Spleen (tissue), 11 donors: Measurements from ENCODE around the gene CDC42BPA. TPM values are rescaled to one million over a fixed set of nuclear protein-coding genes. Genes with fewer than 3 reads are reported as not detected.

Experiments used
- DNase-seq: peaks from one replicate; pipeline ENCODE4 v3.0.0-alpha.2; 2020
- H3K27ac ChIP-seq, 8 donors: fragments of 200-600 bp; sonication (generic) in 7 of 8; 1 replicate in 4 of 8; 2 replicates in 4 of 8; pipeline versions ENCODE4 v1.5.0 to v1.8.0; 2016 to 2021; ENCODE audit warnings: inconsistent platforms in 4 of 8, mild to moderate bottlenecking in 4 of 8, moderate library complexity in 1 of 8
- H3K27me3 ChIP-seq, 7 donors: fragments of 200-600 bp; sonication (generic) in 6 of 7; replicated peaks in 1 of 7; 1 replicate in 4 of 7; 2 replicates in 3 of 7; pipeline versions ENCODE4 v1.5.0 to v1.8.0; 2016 to 2021; ENCODE audit warnings: inconsistent platforms in 3 of 7, mild to moderate bottlenecking in 1 of 7
- H3K36me3 ChIP-seq, 6 donors: fragments of 200-600 bp; sonication (generic) in 5 of 6; 1 replicate in 4 of 6; 2 replicates in 2 of 6; pipeline versions ENCODE4 v1.5.0 to v1.8.0; 2016 to 2021; ENCODE audit warnings: inconsistent platforms in 2 of 6
- H3K4me1 ChIP-seq, 6 donors: fragments of 200-600 bp; sonication (generic) in 5 of 6; 1 replicate in 3 of 6; 2 replicates in 3 of 6; pipeline versions ENCODE4 v1.5.0 to v1.8.0; 2016 to 2021; ENCODE audit warnings: inconsistent platforms in 3 of 6
- H3K4me3 ChIP-seq, 8 donors: fragments of 200-600 bp; sonication (generic) in 7 of 8; 1 replicate in 4 of 8; 2 replicates in 4 of 8; pipeline versions ENCODE4 v1.5.0 to v1.8.0; 2016 to 2021; ENCODE audit warnings: inconsistent platforms in 4 of 8, mild to moderate bottlenecking in 4 of 8, moderate library complexity in 2 of 8
- H3K9me3 ChIP-seq, 8 donors: fragments of 200-600 bp; sonication (generic) in 7 of 8; 1 replicate in 4 of 8; 2 replicates in 4 of 8; pipeline versions ENCODE4 v1.5.0 to v1.8.0; 2016 to 2021; ENCODE audit warnings: inconsistent platforms in 4 of 8
- CTCF ChIP-seq, 11 experiments: fragments of 200-600 bp in 7 of 11; fragments of 450-650 bp in 4 of 11; sonication (generic) in 4 of 11; IDR thresholded peaks in 8 of 11; conservative IDR thresholded peaks in 3 of 11; 1 replicate in 7 of 11; 2 replicates in 4 of 11; pipeline versions ENCODE4 v1.4.0 to v1.8.0; 2016 to 2021; ENCODE audit warnings: antibody characterized with exemption in 11 of 11, inconsistent platforms in 4 of 11, mild to moderate bottlenecking in 1 of 11
- POLR2A ChIP-seq, 3 donors: fragments of 450-650 bp; IDR thresholded peaks; one replicate each; pipeline ENCODE4 v1.5.1; 2017; ENCODE audit warnings: antibody characterized with exemption in 3 of 3, mild to moderate bottlenecking in 1 of 3
- POLR2AphosphoS5 ChIP-seq, 3 donors: sonication (generic); formaldehyde crosslinking; IDR thresholded peaks; one replicate each; pipeline ENCODE4 v1.5.1; 2017; ENCODE audit warnings: antibody characterized with exemption in 3 of 3
- WGBS, 5 donors: extraction: QIAGEN DNeasy Blood & Tissue Kit in 3 of 5; methylation state at CpG; one replicate each; pipeline versions ENCODE4 v1.1.5 to v1.1.7; 2013 to 2018; 5-methylcytosine and 5-hydroxymethylcytosine counted together
- intact Hi-C: fragments of 100-400 bp; cut with DNase I; formaldehyde crosslinking; loops from one replicate; pipeline ENCODE4 v1.15.0; 2023; ENCODE audit warnings: low total_unique reads
- polyA plus RNA-seq, 3 donors: library from polyadenylated mRNA; stranded (reverse); fragments of 200-250 nt; gene quantifications; one replicate each; pipeline ENCODE4 v1.2.1, GENCODE V29; 2013
- total RNA-seq, 7 donors: library from RNA; depleted of rRNA in 3 of 7; stranded (reverse); fragments of >200 nt in 3 of 7; fragmentation: NEBNext Ultra II Directional in 4 of 7; extraction: Animal tissue kit (Norgen Biotek cat#: 25700) in 4 of 7; gene quantifications; one replicate each; pipeline versions ENCODE4 v1.1.0 to v1.2.1, GENCODE V29; 2016 to 2021
- donor health status: healthy with polysubstance abuse.
- donor health status: DM: no; HTN: no; CAD: no; lungs with moderate emphysema.
- donor health status: DM: no; HTN: no; CAD: no.
- donor health status: Bipolar disorder and iron deficiency.
- donor health status: healthy.
- donor health status: DM: no; HTN: no; CAD: no.
- donor health status: DM: yes; HTN: yes; CAD: no.

CDC42BPA gene
- total and polyA plus RNA-seq, 10 donors, result 1.1 to 36.4 (median 27.6) TPM

- intact Hi-C loops, result no loop called here
- no peak for DNase-seq
- no peak overlapping the region for H3K4me3 ChIP-seq
- no peaks in the 10 kb centered on the region for H3K9me3 ChIP-seq
- WGBS, 5 donors, result 75 to 95% (median 85%) methylated on average over 3 of the region's 3 CpGs
- H3K27ac ChIP-seq, result no peak overlapping the region
- no peaks in the 10 kb centered on the region for H3K4me1 ChIP-seq
- no peaks in the 10 kb centered on the region for H3K27me3 ChIP-seq
- TF ChIP-seq POLR2A (IDR thresholded peaks at IDR 0.05) (no peak), POLR2AphosphoS5 (IDR thresholded peaks at IDR 0.05) (no peak), CTCF (IDR thresholded peaks at IDR 0.05 in 8 of 11, conservative IDR thresholded peaks at IDR 0.05 in 3 of 11) (no peak)
- no peaks in the 10 kb centered on the region for H3K36me3 ChIP-seq
Observed at GRCh38 chr1:227127891-227128290, 190.4 kb downstream of the CDC42BPA start.

GRCh38 chr1:227125929-227126545, 192.3 kb downstream of the CDC42BPA start:
- no peak overlapping the region for H3K4me3 ChIP-seq
- H3K36me3 ChIP-seq, result no peaks in the 10 kb centered on the region
- TF ChIP-seq POLR2A (IDR thresholded peaks at IDR 0.05), result no peak
- TF ChIP-seq POLR2AphosphoS5 (IDR thresholded peaks at IDR 0.05), result no peak
- no peak for TF ChIP-seq CTCF (IDR thresholded peaks at IDR 0.05 in 8 of 11, conservative IDR thresholded peaks at IDR 0.05 in 3 of 11)
- H3K4me1 ChIP-seq, result no peaks in the 10 kb centered on the region
- DNase-seq, result no peak
- H3K9me3 ChIP-seq, result no peaks in the 10 kb centered on the region
- H3K27me3 ChIP-seq, result no peaks in the 10 kb centered on the region
- intact Hi-C loops, result no loop called here
- no peak overlapping the region for H3K27ac ChIP-seq
- 48 to 67% (median 59%) methylated on average over 3 of the region's 3 CpGs for WGBS, 5 donors

- no peaks in the 10 kb centered on the region for H3K27me3 ChIP-seq
- no peak for TF ChIP-seq POLR2A (IDR thresholded peaks at IDR 0.05)
- no peak for TF ChIP-seq POLR2AphosphoS5 (IDR thresholded peaks at IDR 0.05)
- H3K27ac ChIP-seq, result no peak overlapping the region
- H3K36me3 ChIP-seq, result no peaks in the 10 kb centered on the region
- H3K9me3 ChIP-seq, result no peaks in the 10 kb centered on the region
- no peaks in the 10 kb centered on the region for H3K4me1 ChIP-seq
- no peak overlapping the region for H3K4me3 ChIP-seq
- WGBS, 5 donors, result 63 to 91% (median 77%) methylated on average over 1 of the region's 1 CpG
- no peak for DNase-seq
- intact Hi-C loops, result no loop called here
Observed at GRCh38 chr1:227124473-227124872, 193.8 kb downstream of the CDC42BPA start.

GRCh38 chr1:227120826-227121225, 197.5 kb downstream of the CDC42BPA start:
- H3K27me3 ChIP-seq, result no peaks in the 10 kb centered on the region
- WGBS, 5 donors, result 87 to 96% (median 95%) methylated on average over 9 of the region's 9 CpGs
- no peak overlapping the region for H3K27ac ChIP-seq
- no peak overlapping the region for H3K4me3 ChIP-seq
- TF ChIP-seq CTCF (IDR thresholded peaks at IDR 0.05 in 8 of 11, conservative IDR thresholded peaks at IDR 0.05 in 3 of 11) (no peak), POLR2AphosphoS5 (IDR thresholded peaks at IDR 0.05) (no peak), POLR2A (IDR thresholded peaks at IDR 0.05) (no peak)
- no peaks in the 10 kb centered on the region for H3K4me1 ChIP-seq
- no peaks in the 10 kb centered on the region for H3K36me3 ChIP-seq
- intact Hi-C loops, result no loop called here
- no peak for DNase-seq
- H3K9me3 ChIP-seq, result no peaks in the 10 kb centered on the region
